ENCODE measurements around the gene LIMS1. TPM values are rescaled to one million over a fixed set of nuclear protein-coding genes. Genes with fewer than 3 reads are reported as not detected.
A peak's percentile ranks its signal among the peaks of the same experiment; 100 is the strongest.
"Not testable (repeated sequence)": the region's sequence is repeated elsewhere in the genome, so short reads cannot be mapped to it uniquely, and the experiment has no call there.

Gene LIMS1
- total and polyA plus RNA-seq, 2 experiments from 2014 or later = 82.0 to 122 TPM

DNA sequence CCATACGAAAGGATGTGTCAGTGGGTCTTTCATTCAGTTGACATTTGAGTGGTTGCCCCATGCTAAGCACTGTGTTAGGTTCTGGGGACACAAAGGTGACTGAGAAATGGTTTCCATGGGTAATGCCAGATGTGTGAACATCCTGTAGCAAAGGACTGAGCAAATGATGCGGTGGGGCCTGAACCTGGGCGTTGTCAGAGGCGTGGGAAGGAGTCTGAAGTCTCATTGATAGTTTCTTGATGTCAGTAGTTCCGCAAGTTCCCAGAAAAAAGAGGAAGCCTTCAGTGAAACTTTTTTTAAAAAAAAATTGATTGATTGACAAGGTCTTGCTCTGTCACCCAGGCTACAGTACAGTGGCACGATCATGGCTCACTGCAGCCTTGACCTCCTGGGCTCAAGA, 56.9 kb downstream of the LIMS1 start:
- Histone ChIP-seq H3K9me3 (ENCODE audit: low read depth) (no peaks in the 10 kb centered on the region), H2AFZ (no peak overlapping the region), H3K4me1 (ENCODE audit: insufficient read depth) (peaks cover 73% of the 10 kb centered on the region), H3K9me2 (ENCODE audit: insufficient read depth) (no peaks in the 10 kb centered on the region), H3F3A (ENCODE audit: insufficient read depth) (peaks cover 62% of the 10 kb centered on the region), H3K79me2 (ENCODE audit: insufficient read depth) (peaks cover 69% of the 10 kb centered on the region), H4K20me1 (ENCODE audit: insufficient read depth) (no peaks in the 10 kb centered on the region), H3K36me3 (ENCODE audit: low read depth) (no peaks in the 10 kb centered on the region), H3K27ac (no peak overlapping the region), H3K9ac (no peak overlapping the region), H3K4me2 (ENCODE audit: unreplicated experiment) (no peak overlapping the region), H3K27me3 (replicated peaks; ENCODE audit: insufficient read depth) (no peaks in the 10 kb centered on the region), H3K4me3 (no peak overlapping the region)
- DNase-seq = no peak
- no peak for TF ChIP-seq EZH2phosphoT487 (IDR thresholded peaks at IDR 0.05; ENCODE audit: insufficient read depth, low read depth)
- in situ Hi-C loops (cut with MboI) = no loop called here
- WGBS, 2 experiments (ENCODE audit: low coverage in 1 of 2, low lambda C conversion rate in 2 of 2, missing lambda C conversion rate in 2 of 2) = 98% methylated on average over 6 of the region's 6 CpGs

- peak overlapping the region; percentile 64 for H3K9ac ChIP-seq
- H3K36me3 ChIP-seq (ENCODE audit: low read depth) = no peaks in the 10 kb centered on the region
- H3K4me1 ChIP-seq (ENCODE audit: insufficient read depth) = peaks cover 48% of the 10 kb centered on the region
- in situ Hi-C loops (cut with MboI) = no loop called here
- DNase-seq = peak; percentile 87
- H4K20me1 ChIP-seq (ENCODE audit: insufficient read depth) = no peaks in the 10 kb centered on the region
- peak overlapping the region; percentile 48 for H3K4me3 ChIP-seq
- no peaks in the 10 kb centered on the region for H3K27me3 ChIP-seq (replicated peaks; ENCODE audit: insufficient read depth)
- H2AFZ ChIP-seq = no peak overlapping the region
- H3K9me3 ChIP-seq (ENCODE audit: low read depth) = no peaks in the 10 kb centered on the region
- H3K9me2 ChIP-seq (ENCODE audit: insufficient read depth) = no peaks in the 10 kb centered on the region
- H3K79me2 ChIP-seq (ENCODE audit: insufficient read depth) = peaks cover 62% of the 10 kb centered on the region
- H3F3A ChIP-seq (ENCODE audit: insufficient read depth) = peaks cover 57% of the 10 kb centered on the region
- TF ChIP-seq EZH2 (IDR thresholded peaks at IDR 0.05; ENCODE audit: insufficient read depth, poor library complexity, severe bottlenecking) = no peak
- TF ChIP-seq EZH2phosphoT487 (IDR thresholded peaks at IDR 0.05; ENCODE audit: insufficient read depth, low read depth) = no peak
- H3K4me2 ChIP-seq (ENCODE audit: unreplicated experiment) = peak overlapping the region; percentile 73
- peak overlapping the region; percentile 92 for H3K27ac ChIP-seq
Measured at GRCh38 chr2:108593547-108594098, 59.4 kb downstream of the LIMS1 start.

- DNase-seq = peak; percentile 92
- in situ Hi-C loops (cut with MboI) = no loop called here
- no peak overlapping the region for H2AFZ ChIP-seq
- H3K27ac ChIP-seq = peak overlapping the region; percentile 92
- H3F3A ChIP-seq (ENCODE audit: insufficient read depth) = peaks cover 50% of the 10 kb centered on the region
- peak overlapping the region; percentile 73 for H3K4me2 ChIP-seq (ENCODE audit: unreplicated experiment)
- H3K4me3 ChIP-seq = peak overlapping the region; percentile 48
- peaks cover 41% of the 10 kb centered on the region for H3K4me1 ChIP-seq (ENCODE audit: insufficient read depth)
- no peaks in the 10 kb centered on the region for H3K9me3 ChIP-seq (ENCODE audit: low read depth)
- H3K9ac ChIP-seq = peak overlapping the region; percentile 64
- H3K79me2 ChIP-seq (ENCODE audit: insufficient read depth) = peaks cover 59% of the 10 kb centered on the region
- no peaks in the 10 kb centered on the region for H3K9me2 ChIP-seq (ENCODE audit: insufficient read depth)
- TF ChIP-seq EZH2 (IDR thresholded peaks at IDR 0.05; ENCODE audit: insufficient read depth, poor library complexity, severe bottlenecking) (no peak), EZH2phosphoT487 (IDR thresholded peaks at IDR 0.05; ENCODE audit: insufficient read depth, low read depth) (peak; percentile 70; the same call in 1 of the 2 replicates)
- no peaks in the 10 kb centered on the region for H4K20me1 ChIP-seq (ENCODE audit: insufficient read depth)
- no peaks in the 10 kb centered on the region for H3K27me3 ChIP-seq (replicated peaks; ENCODE audit: insufficient read depth)
- WGBS, 2 experiments (ENCODE audit: low coverage in 1 of 2, low lambda C conversion rate in 2 of 2, missing lambda C conversion rate in 2 of 2) = 10 to 14% methylated on average over 7 of the region's 7 CpGs
- H3K36me3 ChIP-seq (ENCODE audit: low read depth) = no peaks in the 10 kb centered on the region
Measured at GRCh38 chr2:108594132-108594981, 60.1 kb downstream of the LIMS1 start.

DNA sequence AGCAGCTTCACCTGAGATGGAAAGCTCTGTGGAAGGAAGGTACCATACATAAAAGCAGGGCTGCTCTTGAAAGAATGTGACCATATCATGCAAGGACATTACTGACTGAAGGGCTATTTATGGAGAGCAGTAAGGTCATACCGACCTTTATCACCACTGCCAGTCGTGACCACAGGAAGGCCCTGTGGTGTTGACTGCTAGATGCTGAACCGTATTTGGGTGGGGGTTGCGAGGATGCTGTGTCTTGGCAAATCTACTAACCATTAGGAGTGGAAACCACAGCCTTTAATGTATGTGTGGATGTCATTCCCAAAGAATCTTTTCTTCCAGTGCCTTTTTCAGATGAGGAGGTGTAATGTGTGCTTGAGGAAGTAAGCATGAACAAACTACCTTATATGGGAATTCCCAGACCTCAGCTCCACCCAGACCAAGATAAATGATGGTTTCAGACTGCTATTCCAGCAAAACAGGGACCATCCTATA, 60.8 kb downstream of the LIMS1 start:
- Histone ChIP-seq H3K79me2 (ENCODE audit: insufficient read depth) (peaks cover 55% of the 10 kb centered on the region), H3F3A (ENCODE audit: insufficient read depth) (peaks cover 45% of the 10 kb centered on the region), H3K9me2 (ENCODE audit: insufficient read depth) (no peaks in the 10 kb centered on the region), H3K4me2 (ENCODE audit: unreplicated experiment) (peak overlapping the region; percentile 73), H3K4me1 (ENCODE audit: insufficient read depth) (peaks cover 36% of the 10 kb centered on the region), H3K27me3 (replicated peaks; ENCODE audit: insufficient read depth) (no peaks in the 10 kb centered on the region), H3K9ac (peak overlapping the region; percentile 54), H3K36me3 (ENCODE audit: low read depth) (no peaks in the 10 kb centered on the region), H4K20me1 (ENCODE audit: insufficient read depth) (no peaks in the 10 kb centered on the region), H2AFZ (0 out of 2 replicates have a peak overlapping the region, but pooled peaks have one; percentile 5), H3K4me3 (peak overlapping the region; percentile 48), H3K9me3 (ENCODE audit: low read depth) (no peaks in the 10 kb centered on the region), H3K27ac (peak overlapping the region; percentile 92)
- in situ Hi-C loops (cut with MboI) = no loop called here
- peak; percentile 74 for DNase-seq
- 1 to 2% methylated on average over 4 of the region's 4 CpGs for WGBS, 2 experiments (ENCODE audit: low coverage in 1 of 2, low lambda C conversion rate in 2 of 2, missing lambda C conversion rate in 2 of 2)
- TF ChIP-seq EZH2phosphoT487 (IDR thresholded peaks at IDR 0.05; ENCODE audit: insufficient read depth, low read depth) = no peak

GRCh38 chr2:108595771-108596170, 61.5 kb downstream of the LIMS1 start:
- in situ Hi-C loops (cut with MboI); H3K27me3 ChIP-seq (replicated peaks; ENCODE audit: insufficient read depth); DNase-seq; H2AFZ ChIP-seq; H3K9me2 ChIP-seq (ENCODE audit: insufficient read depth); H3K36me3 ChIP-seq (ENCODE audit: low read depth); H3K9me3 ChIP-seq (ENCODE audit: low read depth); H4K20me1 ChIP-seq (ENCODE audit: insufficient read depth): not testable (repeated sequence)
- Histone ChIP-seq H3K4me3 (peak overlapping the region; percentile 48; the same call in 1 of the 2 replicates), H3F3A (ENCODE audit: insufficient read depth) (peaks cover 45% of the 10 kb centered on the region), H3K4me1 (ENCODE audit: insufficient read depth) (peaks cover 36% of the 10 kb centered on the region), H3K4me2 (ENCODE audit: unreplicated experiment) (peak overlapping the region; percentile 73), H3K79me2 (ENCODE audit: insufficient read depth) (peaks cover 53% of the 10 kb centered on the region), H3K27ac (peak overlapping the region; percentile 92), H3K9ac (0 out of 2 replicates have a peak overlapping the region, but pooled peaks have one; percentile 3)
- WGBS, 2 experiments (ENCODE audit: low coverage in 1 of 2, low lambda C conversion rate in 2 of 2, missing lambda C conversion rate in 2 of 2) = 56 to 58% methylated on average over 4 of the region's 4 CpGs

DNA sequence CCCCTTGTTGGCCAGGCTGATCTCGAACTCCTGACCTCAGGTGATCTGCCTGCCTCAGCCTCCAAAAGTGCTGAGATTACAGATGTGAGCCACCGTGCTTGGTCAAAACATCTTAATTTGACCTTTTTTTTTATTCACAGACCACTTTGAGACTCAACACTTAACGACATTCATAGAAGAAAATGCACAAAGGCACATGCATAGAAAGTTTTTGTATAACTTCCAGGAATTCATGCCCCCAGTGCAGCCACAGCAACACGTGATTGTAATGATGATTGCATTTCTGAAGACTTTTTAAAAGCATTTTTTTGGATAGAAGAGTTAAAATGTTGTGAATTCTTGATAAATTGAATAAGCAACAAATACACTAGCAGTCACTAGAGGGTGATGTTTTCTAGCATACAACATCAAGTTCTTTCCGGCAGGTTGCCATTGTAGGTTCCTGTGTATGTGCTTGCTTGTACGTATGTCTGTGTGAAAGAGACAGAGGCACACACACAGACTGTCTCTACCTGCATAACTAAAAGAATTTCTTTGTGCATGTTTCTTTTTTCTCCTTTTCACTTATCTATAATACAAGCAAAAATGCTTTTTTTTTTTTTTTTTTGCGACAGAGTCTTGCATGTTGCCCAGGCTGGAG, 63.0 kb downstream of the LIMS1 start:
- H3K9ac ChIP-seq = not testable (repeated sequence)

More for the DNA sequence above, 63.0 kb downstream of the LIMS1 start:
- WGBS, 2 experiments (ENCODE audit: low coverage in 1 of 2, low lambda C conversion rate in 2 of 2, missing lambda C conversion rate in 2 of 2) = 58 to 63% methylated on average over 7 of the region's 7 CpGs
- peak; percentile 75 for DNase-seq
- H3K27ac ChIP-seq; H2AFZ ChIP-seq; H3K36me3 ChIP-seq (ENCODE audit: low read depth); H3K9me2 ChIP-seq (ENCODE audit: insufficient read depth); H3K4me2 ChIP-seq (ENCODE audit: unreplicated experiment); H4K20me1 ChIP-seq (ENCODE audit: insufficient read depth); in situ Hi-C loops (cut with MboI); H3K27me3 ChIP-seq (replicated peaks; ENCODE audit: insufficient read depth); H3K9me3 ChIP-seq (ENCODE audit: low read depth); H3K4me3 ChIP-seq: not testable (repeated sequence)
- Histone ChIP-seq H3F3A (ENCODE audit: insufficient read depth) (peaks cover 43% of the 10 kb centered on the region), H3K4me1 (ENCODE audit: insufficient read depth) (peaks cover 34% of the 10 kb centered on the region), H3K79me2 (ENCODE audit: insufficient read depth) (peaks cover 53% of the 10 kb centered on the region)

All from GM23248 (cell line).